Astrocyte (in vitro differentiated cells and primary cell): Measurements from ENCODE around the gene CA10. TPM values are rescaled to one million over a fixed set of nuclear protein-coding genes. Genes with fewer than 3 reads are reported as not detected.

Experiments
- DNase-seq: peaks from one replicate; pipeline ENCODE4 v3.0.0-alpha.2; 2010; ENCODE audit warnings: low read depth
- FAIRE-seq: peaks from 2 replicates; lab custom pipeline; 2011; peaks lifted over from hg19 to GRCh38; lab: Jason Lieb, UNC
- H2AFZ ChIP-seq: 2 replicates; pipeline ENCODE4 v1.6.0; 2012; ENCODE audit warnings: low read depth, low read length, inconsistent platforms
- H3K27ac ChIP-seq: 2 replicates; pipeline ENCODE4 v1.5.1; 2011; ENCODE audit warnings: low read depth, low read length, inconsistent platforms
- H3K27me3 ChIP-seq: 2 replicates; pipeline ENCODE4 v1.6.0; 2011; ENCODE audit warnings: low read length, inconsistent platforms; ENCODE audit not compliant: insufficient read depth
- H3K36me3 ChIP-seq: 2 replicates; pipeline ENCODE4 v1.5.1; 2011; ENCODE audit warnings: low read length, inconsistent platforms; ENCODE audit not compliant: insufficient read depth
- H3K4me1 ChIP-seq: 2 replicates; pipeline ENCODE4 v1.5.1; 2011; ENCODE audit warnings: low read length, inconsistent platforms; ENCODE audit not compliant: insufficient read depth
- H3K4me2 ChIP-seq: 2 replicates; pipeline ENCODE4 v1.6.0; 2012; ENCODE audit warnings: low read length, inconsistent platforms
- H3K4me3 ChIP-seq: 2 replicates; pipeline ENCODE4 v1.5.1; 2011; ENCODE audit warnings: low read depth, mild to moderate bottlenecking, low read length, inconsistent platforms; ENCODE audit not compliant: insufficient read depth
- H3K79me2 ChIP-seq: 2 replicates; pipeline ENCODE4 v1.6.0; 2012; ENCODE audit warnings: mild to moderate bottlenecking, low read length, inconsistent platforms; ENCODE audit not compliant: insufficient read depth
- H3K9ac ChIP-seq: 2 replicates; pipeline ENCODE4 v1.6.0; 2012; ENCODE audit warnings: mild to moderate bottlenecking, low read length, inconsistent platforms
- H3K9me3 ChIP-seq: 2 replicates; pipeline ENCODE4 v1.5.1; 2012; ENCODE audit warnings: low read depth, mild to moderate bottlenecking, low read length, inconsistent platforms; ENCODE audit not compliant: insufficient read depth
- H4K20me1 ChIP-seq: 2 replicates; pipeline ENCODE4 v1.6.0; 2012; ENCODE audit warnings: low read length, inconsistent platforms; ENCODE audit not compliant: insufficient read depth
- H3K27ac Mint-ChIP-seq: one replicate; pipeline ENCODE4 v1.8.0; 2021; ENCODE audit warnings: mild to moderate bottlenecking, mixed read lengths; ENCODE audit not compliant: unreplicated experiment
- H3K27me3 Mint-ChIP-seq: one replicate; pipeline ENCODE4 v1.8.0; 2021; ENCODE audit warnings: low read depth, mixed read lengths; ENCODE audit not compliant: unreplicated experiment
- H3K36me3 Mint-ChIP-seq: one replicate; pipeline ENCODE4 v1.8.0; 2021; ENCODE audit warnings: low read depth, mixed read lengths; ENCODE audit not compliant: unreplicated experiment
- H3K4me1 Mint-ChIP-seq: one replicate; pipeline ENCODE4 v1.8.0; 2021; ENCODE audit warnings: low read depth, mixed read lengths; ENCODE audit not compliant: unreplicated experiment
- H3K4me3 Mint-ChIP-seq: one replicate; pipeline ENCODE4 v1.8.0; 2021; ENCODE audit warnings: mild to moderate bottlenecking, moderate library complexity, mixed read lengths; ENCODE audit not compliant: unreplicated experiment
- H3K9me3 Mint-ChIP-seq: one replicate; pipeline ENCODE4 v1.8.0; 2021; ENCODE audit warnings: mild to moderate bottlenecking, mixed read lengths; ENCODE audit not compliant: unreplicated experiment
- EZH2 ChIP-seq: IDR thresholded peaks from 2 replicates; pipeline ENCODE4 v1.6.1; 2012; ENCODE audit warnings: mild to moderate bottlenecking, low read length, inconsistent platforms; ENCODE audit not compliant: insufficient read depth
- total RNA-seq: library from RNA; stranded (reverse); gene quantifications from 2 replicates; pipeline ENCODE4 v1.2.1, GENCODE V29; 2021
- TF ChIP-seq, protein P1 (sequence below): IDR thresholded peaks from 2 replicates; pipeline ENCODE4 v1.5.1; 2011; ENCODE audit warnings: low read depth, mild to moderate bottlenecking, inconsistent platforms, low read length, moderate library complexity; ENCODE audit not compliant: insufficient read depth

CA10 gene
- total RNA-seq, 1 donor from 2014 or later, result 0.43 TPM

DNA sequence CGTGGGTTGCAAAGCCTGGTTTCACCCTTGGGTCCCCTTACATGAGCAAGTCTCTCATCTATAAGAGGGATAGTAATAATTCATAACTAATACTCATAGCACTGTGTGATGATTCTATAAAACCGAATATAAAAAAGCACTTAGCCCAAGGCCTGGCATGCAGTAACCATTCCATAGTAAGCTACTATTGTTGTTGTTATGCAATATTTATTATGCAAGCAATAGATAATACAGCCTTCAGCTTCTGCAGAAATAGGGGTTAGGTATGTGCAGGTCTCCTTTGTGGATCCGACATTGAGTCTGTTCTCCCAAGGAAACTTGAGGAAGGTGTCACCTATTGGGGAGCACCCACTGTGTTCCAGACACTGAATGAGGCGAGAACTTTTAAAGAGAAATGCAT lies 497.1 kb downstream of the CA10 start:
- Histone ChIP-seq H3K27ac (no peak overlapping the region), H4K20me1 (no peaks in the 10 kb centered on the region), H3K79me2 (no peaks in the 10 kb centered on the region), H3K4me3 (no peak overlapping the region), H3K9me3 (no peaks in the 10 kb centered on the region), H3K4me2 (no peak overlapping the region), H3K36me3 (no peaks in the 10 kb centered on the region), H3K9ac (no peak overlapping the region), H2AFZ (no peak overlapping the region), H3K4me1 (no peaks in the 10 kb centered on the region), H3K27me3 (no peaks in the 10 kb centered on the region)
- H3K9me3 Mint-ChIP-seq, result peaks cover 3% of the 10 kb centered on the region
- H3K27ac Mint-ChIP-seq, result no peak overlapping the region
- no peak overlapping the region for H3K4me3 Mint-ChIP-seq
- FAIRE-seq (no peak), DNase-seq (no peak)
- no peaks in the 10 kb centered on the region for H3K36me3 Mint-ChIP-seq
- H3K27me3 Mint-ChIP-seq, result peaks cover 26% of the 10 kb centered on the region
- no peaks in the 10 kb centered on the region for H3K4me1 Mint-ChIP-seq
- no peak for TF ChIP-seq EZH2
- TF ChIP-seq, protein P1, sequence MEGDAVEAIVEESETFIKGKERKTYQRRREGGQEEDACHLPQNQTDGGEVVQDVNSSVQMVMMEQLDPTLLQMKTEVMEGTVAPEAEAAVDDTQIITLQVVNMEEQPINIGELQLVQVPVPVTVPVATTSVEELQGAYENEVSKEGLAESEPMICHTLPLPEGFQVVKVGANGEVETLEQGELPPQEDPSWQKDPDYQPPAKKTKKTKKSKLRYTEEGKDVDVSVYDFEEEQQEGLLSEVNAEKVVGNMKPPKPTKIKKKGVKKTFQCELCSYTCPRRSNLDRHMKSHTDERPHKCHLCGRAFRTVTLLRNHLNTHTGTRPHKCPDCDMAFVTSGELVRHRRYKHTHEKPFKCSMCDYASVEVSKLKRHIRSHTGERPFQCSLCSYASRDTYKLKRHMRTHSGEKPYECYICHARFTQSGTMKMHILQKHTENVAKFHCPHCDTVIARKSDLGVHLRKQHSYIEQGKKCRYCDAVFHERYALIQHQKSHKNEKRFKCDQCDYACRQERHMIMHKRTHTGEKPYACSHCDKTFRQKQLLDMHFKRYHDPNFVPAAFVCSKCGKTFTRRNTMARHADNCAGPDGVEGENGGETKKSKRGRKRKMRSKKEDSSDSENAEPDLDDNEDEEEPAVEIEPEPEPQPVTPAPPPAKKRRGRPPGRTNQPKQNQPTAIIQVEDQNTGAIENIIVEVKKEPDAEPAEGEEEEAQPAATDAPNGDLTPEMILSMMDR, result no peak

DNA sequence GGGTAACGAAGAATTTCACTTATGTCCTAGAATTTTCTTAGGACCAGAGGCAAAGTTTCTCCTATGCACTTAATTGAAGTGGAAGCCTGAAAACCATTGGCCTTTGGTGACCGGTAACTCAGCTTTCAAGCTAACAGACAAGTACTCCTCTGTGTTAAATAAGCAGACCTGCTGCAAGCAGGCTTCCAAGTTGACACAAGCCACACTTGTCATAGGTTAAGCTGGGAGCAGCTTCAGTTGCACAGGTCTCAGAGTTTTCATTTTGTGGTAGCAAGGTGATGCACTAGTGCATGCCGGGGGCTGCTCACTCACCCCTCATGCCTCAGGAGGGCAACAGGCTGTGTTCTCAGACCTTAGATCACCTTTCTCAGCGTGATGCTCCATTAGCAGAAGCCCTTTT lies 498.2 kb downstream of the CA10 start:
- H3K9me3 Mint-ChIP-seq, result peaks cover 3% of the 10 kb centered on the region
- no peaks in the 10 kb centered on the region for H4K20me1 ChIP-seq
- H3K4me1 Mint-ChIP-seq, result no peaks in the 10 kb centered on the region

DNA sequence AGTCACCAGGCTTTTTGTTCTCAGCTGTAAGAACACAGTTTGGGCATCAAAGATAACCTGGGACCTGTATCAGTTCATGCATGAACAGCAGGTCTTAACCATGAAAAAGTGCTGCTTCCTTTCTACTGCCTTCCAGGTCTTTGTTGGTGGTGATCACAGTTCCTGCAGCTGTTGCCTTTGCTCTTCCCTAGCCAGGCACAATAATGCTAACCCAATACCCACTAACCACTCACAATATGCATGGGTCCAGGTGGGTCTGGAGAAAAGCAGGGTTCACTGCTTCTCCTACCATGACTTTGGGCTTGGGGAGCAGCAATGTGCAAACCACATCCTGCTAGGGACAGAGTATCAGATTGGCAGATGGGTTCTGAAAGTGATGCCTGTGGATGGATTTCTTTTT lies 501.3 kb downstream of the CA10 start:
- H4K20me1 ChIP-seq, result no peaks in the 10 kb centered on the region
- H3K36me3 Mint-ChIP-seq, result no peaks in the 10 kb centered on the region
- FAIRE-seq (no peak), DNase-seq (no peak)
- H3K27me3 ChIP-seq, result no peaks in the 10 kb centered on the region
- H2AFZ ChIP-seq, result no peak overlapping the region
- H3K27me3 Mint-ChIP-seq, result peaks cover 30% of the 10 kb centered on the region
- H3K4me2 ChIP-seq, result no peak overlapping the region
- H3K79me2 ChIP-seq, result no peaks in the 10 kb centered on the region
- TF ChIP-seq, protein P1, result no peak
- no peak for TF ChIP-seq EZH2
- H3K4me3 Mint-ChIP-seq, result no peak overlapping the region
- H3K36me3 ChIP-seq, result no peaks in the 10 kb centered on the region
- no peaks in the 10 kb centered on the region for H3K4me1 Mint-ChIP-seq
- peaks cover 3% of the 10 kb centered on the region for H3K9me3 Mint-ChIP-seq
- no peak overlapping the region for H3K9ac ChIP-seq
- no peak overlapping the region for H3K27ac ChIP-seq
- H3K9me3 ChIP-seq, result no peaks in the 10 kb centered on the region
- no peaks in the 10 kb centered on the region for H3K4me1 ChIP-seq
- H3K4me3 ChIP-seq, result no peak overlapping the region
- H3K27ac Mint-ChIP-seq, result no peak overlapping the region

More for the DNA sequence above, 498.2 kb downstream of the CA10 start:
- Histone ChIP-seq H3K79me2 (no peaks in the 10 kb centered on the region), H3K9me3 (no peaks in the 10 kb centered on the region), H2AFZ (no peak overlapping the region), H3K4me2 (no peak overlapping the region), H3K27ac (no peak overlapping the region), H3K9ac (no peak overlapping the region), H3K36me3 (no peaks in the 10 kb centered on the region), H3K27me3 (no peaks in the 10 kb centered on the region), H3K4me1 (no peaks in the 10 kb centered on the region), H3K4me3 (no peak overlapping the region)
- H3K27me3 Mint-ChIP-seq, result peaks cover 33% of the 10 kb centered on the region
- no peaks in the 10 kb centered on the region for H3K36me3 Mint-ChIP-seq
- FAIRE-seq, result no peak
- DNase-seq, result no peak
- no peak overlapping the region for H3K27ac Mint-ChIP-seq
- H3K4me3 Mint-ChIP-seq, result no peak overlapping the region
- no peak for TF ChIP-seq EZH2
- TF ChIP-seq, protein P1, result no peak
